Mesangial cell (primary cell): ENCODE measurements around the gene STRIP2. TPM values are rescaled to one million over a fixed set of nuclear protein-coding genes. Genes with fewer than 3 reads are reported as not detected.

Experiments
- total RNA-seq: library from RNA; depleted of rRNA; stranded (reverse); fragments of >200 nt; gene quantifications from 2 replicates; pipeline ENCODE4 v1.2.3, GENCODE V29; 2015

Gene STRIP2
- total RNA-seq: 3.2 and 5.5 TPM in 2 replicates

DNA sequence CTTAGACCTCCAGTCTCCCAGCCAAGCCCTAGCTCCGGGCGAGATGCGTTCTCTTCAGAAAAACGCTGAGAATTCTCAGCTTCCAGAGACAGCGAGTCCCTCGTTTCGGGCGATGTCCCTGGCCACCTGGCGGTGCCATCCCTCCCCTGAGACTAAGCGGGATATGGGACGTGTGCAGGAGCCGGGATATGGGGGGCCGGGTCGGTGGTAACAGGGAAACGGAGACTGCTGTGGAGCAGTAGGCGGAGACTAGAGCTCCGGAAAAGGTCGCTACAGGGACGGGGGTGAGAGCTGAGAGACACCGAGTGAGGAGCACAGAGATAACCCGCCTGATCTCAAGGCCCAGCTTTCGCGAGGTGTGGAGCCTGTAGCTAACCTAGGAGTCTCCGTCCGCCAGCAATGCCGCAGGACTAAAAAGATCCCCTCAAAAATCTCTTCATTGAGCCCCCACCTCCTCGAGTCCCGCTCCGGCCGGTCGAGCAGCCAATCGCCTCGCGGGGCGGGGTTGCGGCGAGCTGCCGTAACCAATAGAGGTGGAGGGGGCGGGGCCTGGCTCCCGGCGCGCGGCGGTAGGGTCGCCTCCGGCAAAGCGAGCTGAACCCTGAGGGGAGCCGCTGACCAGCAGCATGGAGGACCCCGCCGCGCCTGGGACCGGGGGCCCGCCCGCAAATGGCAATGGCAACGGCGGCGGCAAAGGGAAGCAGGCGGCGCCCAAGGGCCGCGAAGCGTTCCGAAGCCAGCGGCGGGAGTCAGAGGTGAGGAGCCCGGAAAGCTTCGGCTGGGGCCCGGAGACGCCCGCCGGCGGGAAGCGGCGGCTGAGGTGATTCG, at the start of gene STRIP2:
Gene STRIP2, plus strand, starts transcription at position 586 of the 828 bp plus-strand sequence. Its CDS starts 41 bp downstream, at position 627.

DNA sequence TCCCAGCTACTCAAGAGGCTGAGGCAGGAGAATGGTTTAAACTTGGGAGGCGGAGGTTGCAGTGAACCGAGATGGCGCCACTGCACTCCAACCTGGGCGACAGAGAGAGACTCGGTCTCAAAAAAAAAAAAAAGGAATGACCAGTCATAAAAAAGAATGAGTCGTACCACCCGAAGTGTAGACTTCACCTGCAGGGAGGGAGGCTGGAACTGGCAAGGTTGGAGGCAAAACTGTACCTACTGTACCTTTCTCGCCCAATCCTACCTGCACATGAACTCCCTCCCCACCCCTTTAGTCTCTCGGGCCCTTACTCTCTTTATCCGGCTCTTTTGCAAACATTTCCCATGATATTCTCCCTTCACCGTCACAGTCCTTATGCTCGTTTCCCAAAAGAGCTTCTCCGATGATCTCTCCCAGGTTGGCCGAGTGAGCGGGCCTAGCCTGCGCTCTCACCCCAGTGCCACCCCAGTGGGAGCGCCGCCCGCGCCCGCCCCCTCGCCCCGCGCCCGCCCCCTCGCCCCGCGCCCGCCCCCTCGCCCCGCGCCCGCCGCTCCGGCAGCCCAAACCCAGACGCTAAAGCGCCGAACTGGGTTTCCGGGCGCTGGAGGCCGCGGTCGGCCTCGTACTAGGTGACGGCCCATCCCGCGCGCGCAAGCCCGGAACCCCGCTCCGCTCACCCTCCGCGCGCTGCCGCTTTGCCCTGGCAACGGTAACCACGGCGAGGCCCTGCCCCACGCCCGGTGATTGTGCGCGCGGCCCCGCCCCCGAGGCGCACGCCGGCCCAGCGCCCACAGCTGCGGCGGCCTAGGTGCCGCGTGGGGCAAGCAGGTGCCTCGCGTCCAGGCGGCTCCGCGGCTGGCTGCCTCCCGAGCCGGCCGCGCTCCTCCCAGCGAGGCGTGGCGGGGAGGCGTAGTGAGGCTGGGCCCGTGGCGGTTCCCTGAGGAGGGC, 67.8 kb downstream of the STRIP2 start, which contains the start of gene SMKR1:
Gene SMKR1, plus strand, starts transcription at position 772 of the 948 bp plus-strand sequence. CDS start 294 bp downstream, outside the sequence.

Other genes starting within 250 kb of the STRIP2 start
- gene SMO, start 245.8 kb upstream of the STRIP2 start, total RNA-seq: 21.0 and 49.7 TPM in 2 replicates
- 4.4 and 10.6 TPM in 2 replicates for gene AHCYL2, start 209.4 kb upstream of the STRIP2 start, total RNA-seq
- 0.13 and 0.33 TPM in 2 replicates for gene SMKR1, start 68.1 kb downstream of the STRIP2 start, total RNA-seq
- gene NRF1, start 177.3 kb downstream of the STRIP2 start, total RNA-seq: 10.4 and 14.3 TPM in 2 replicates